HG03439 (cell line): ENCODE measurements around the gene PTPRC.

Experiments
- ATAC-seq: cut with Tn5 transposase; IDR thresholded peaks from one replicate; pipeline ENCODE4 v1.9.1; 2021; ENCODE audit warnings: mild to moderate bottlenecking, moderate library complexity; ENCODE audit not compliant: unreplicated experiment

PTPRC gene

DNA sequence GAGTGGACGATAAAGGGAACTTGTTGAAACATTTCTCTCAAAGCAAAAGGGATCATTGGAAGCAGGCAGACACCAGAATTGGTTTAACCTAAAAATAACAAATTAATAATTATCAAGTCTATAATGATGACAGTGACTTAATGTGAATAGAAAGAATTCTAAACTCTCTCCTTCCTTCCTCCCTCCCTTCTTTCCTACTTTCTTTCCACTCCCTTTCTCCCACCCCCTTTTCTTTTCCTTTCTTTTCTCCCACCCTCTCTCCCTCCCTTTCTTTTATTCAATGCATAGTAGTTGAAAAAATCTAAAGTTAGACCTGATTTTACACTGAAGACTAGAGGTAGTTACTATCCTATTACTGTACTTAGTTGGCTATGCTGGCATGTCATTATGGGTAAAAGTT is 55.7 kb downstream of the PTPRC start:
- ATAC-seq, result no peak

DNA sequence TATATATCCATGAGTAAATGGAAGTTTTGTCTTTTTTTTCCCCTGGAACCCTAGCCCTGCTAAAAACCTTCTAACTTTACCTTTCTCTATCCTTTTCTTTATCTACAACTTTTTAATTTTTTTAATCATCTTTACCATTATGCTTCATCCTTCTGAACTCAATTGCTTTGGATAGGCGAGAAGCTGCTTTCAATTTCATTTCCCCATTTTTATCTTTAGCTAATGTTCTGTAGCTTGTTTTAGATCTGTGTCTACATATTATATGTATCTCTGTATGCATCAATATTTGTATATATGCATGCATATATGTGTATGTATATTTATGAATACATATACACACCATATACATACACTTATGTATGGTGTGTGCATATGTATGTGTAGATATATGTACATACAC is 57.4 kb downstream of the PTPRC start:
- ATAC-seq, result no peak

DNA sequence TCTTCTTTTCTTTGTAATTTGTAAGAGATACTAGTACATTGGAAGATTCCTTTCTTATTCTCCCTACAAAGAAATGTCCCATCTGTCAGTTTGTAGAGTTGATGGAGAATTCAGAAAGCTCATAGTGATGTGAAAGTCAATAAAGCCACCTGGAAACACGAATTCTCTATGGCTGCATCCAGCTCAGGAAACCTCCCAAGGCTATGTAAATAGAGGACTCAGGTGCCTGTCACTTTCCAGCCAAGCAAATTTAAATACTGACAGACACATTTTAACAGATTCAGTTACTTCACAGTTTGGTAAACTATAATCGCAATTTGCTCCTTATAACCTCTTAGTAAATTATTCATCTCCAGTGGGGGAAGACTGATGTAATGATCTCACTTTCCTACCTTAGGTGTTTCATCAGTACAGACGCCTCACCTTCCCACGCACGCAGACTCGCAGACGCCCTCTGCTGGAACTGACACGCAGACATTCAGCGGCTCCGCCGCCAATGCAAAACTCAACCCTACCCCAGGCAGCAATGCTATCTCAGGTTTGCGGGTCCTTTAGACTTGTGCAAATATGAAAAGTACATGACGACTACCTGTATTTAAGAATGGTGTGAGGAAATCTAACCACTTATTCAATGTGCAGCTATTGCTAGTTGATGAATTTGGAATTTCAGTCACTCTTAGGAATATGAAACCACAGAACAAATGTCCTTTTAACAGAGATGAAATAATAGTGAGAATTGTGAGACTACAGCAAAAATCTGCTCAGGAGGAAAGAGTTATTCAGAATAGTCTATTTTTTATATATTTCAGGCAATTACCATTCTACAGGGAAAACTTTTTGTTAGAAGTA is 60.6 kb downstream of the PTPRC start:
- no peak for ATAC-seq

DNA sequence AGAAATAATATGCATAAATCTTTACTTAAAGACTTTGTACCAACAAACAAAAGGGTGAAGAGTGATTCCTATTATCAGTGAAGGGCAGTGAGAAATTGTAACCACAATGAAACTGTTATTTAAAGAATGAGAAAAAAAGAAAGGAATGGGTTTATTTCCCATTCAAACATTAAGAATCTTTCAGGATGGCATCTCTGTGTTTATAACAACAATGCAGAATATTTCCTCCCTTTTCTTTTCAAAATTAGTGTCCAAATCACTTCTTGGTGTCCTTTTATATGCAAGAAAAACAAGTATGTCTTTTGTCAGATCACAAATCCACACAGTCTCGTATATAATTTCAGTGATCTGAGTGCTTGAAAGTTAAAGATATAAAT is 61.2 kb downstream of the PTPRC start:
- no peak for ATAC-seq

DNA sequence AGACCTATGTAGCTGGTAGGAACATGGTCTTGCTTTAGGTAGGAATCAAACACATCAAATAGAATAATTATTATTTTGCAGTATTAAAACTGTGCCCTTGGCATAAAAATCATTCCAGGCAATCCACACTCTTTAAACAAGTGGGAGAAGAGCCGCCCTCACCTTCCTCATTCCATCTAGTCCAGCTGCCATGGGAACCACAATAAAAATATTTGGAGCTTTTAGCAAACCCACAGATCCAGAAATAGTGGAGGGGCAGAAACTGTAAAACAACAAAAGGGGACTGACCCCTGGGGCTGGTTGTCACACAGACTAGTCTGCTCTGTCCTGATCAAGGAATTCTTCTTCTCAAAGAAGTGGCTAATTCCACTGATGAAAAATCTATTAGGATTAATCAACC is 61.6 kb downstream of the PTPRC start:
- ATAC-seq, result no peak

DNA sequence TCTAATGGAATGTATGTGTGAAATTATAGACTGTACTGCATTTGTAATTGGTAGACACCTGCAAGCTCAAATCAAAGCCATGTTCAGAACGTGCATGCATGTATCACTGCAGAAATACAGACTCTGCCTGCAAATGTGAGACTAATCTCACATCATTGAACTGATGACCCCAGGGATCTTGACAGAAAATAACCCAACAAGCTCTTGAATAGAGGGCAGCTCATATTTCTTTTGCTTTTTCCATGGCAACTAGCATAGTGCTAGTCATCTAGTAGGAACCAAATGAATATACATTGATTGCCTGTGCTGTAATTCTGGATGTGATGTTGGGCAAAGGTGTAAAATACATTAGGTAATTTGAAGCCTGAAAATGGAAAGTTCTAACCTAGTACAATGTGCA is 62.4 kb downstream of the PTPRC start:
- ATAC-seq, result no peak

DNA sequence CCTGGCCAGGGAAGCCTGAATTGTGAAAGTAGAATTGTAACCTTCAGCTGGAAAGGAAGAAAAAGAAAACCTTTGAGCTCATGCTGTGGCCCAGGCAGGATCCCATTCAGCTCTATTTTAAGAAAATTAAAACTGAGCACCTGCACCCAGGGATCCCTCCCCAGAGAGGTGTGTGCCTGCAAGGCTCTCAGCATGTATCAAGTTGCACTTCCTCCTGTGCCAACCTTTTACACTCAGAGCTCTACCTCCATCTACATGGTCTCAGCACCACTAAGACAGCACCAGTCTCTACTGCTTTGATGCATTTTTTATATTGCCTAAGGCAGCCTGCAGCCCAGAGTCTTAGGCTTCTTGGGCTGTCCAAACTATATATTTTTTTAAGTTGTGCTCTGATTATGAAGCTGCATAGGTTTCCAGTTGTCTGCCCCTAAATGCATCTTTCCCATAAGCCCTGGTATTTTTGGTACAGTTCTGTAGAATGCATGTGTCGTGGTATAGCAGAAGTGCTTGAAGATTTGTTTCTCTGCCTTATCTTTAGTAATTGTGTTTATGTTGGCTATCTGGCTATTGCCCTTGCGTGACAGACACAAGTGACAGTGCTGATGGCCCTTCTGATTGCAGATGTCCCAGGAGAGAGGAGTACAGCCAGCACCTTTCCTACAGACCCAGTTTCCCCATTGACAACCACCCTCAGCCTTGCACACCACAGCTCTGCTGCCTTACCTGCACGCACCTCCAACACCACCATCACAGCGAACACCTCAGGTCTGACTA is 63.1 kb downstream of the PTPRC start:
- no peak for ATAC-seq

DNA sequence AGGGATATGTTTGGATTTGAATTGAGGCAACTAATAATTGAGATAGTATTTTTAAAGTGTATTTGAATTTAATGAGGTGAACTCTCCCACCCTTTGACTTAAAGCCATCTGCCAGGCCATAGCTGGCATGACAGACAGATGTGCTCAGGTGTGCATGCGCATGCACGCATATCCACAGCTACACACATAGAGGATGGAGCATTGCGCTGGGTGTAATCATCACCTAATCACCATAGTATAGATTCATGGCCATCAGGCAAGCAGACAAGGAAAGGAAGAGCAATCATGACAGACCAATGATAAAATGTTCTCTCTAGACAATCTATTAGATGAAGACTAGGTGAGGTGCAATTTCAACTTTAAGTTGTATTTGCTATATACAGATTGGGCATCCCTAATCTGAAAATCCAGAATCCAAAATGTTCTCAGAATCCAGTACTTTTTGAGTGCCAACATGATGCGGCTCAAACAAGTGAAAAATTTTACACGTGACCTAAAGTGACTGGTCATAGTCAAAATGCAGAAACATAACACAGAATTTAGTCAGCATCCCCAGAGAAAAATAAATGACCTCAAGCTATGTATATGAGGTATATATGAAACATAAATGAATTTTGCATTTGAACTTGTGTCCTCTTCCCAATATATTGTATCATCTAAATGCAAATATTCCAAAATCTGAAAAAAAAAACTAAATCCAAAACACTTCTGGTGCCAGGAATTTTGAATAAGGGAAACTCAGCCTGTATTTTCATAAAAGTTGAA is 70.1 kb downstream of the PTPRC start:
- no peak for ATAC-seq

DNA sequence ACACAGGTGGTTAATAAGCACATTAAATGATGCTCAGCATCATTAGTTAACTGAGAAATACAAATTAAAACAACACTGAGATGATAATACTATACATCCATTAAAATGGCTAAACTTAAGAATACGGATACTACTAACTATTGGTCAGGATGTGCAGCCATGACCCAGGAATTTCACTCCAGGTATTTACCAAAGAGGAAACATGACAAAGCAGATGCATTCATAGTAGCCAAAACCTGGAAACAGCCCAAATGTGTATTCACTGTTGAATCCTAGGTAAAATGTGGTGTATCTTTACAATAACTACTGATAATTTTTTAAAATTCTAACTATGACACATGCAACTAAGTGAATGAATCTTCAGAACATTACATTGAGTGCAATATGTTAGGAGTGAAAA is 73.0 kb downstream of the PTPRC start:
- ATAC-seq, result no peak

DNA sequence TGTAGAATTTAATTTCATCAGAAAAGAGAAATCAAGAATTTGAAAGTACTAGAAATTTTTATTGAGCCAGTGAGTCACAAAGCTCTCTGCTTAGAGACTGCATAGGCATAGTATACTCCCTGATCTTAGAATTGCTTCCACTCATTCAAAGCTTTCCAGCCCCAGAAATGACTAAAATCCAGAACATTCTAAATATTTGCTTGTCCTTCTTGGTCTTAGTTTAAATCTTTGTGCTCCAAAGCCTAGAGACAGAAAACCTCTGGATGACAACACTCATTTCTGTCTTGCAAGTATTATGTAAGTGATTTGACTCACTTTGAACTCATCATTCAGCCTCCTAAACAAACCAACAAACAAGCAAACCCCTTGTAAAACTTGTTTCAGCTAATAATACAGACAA is 74.2 kb downstream of the PTPRC start:
- ATAC-seq, result no peak

DNA sequence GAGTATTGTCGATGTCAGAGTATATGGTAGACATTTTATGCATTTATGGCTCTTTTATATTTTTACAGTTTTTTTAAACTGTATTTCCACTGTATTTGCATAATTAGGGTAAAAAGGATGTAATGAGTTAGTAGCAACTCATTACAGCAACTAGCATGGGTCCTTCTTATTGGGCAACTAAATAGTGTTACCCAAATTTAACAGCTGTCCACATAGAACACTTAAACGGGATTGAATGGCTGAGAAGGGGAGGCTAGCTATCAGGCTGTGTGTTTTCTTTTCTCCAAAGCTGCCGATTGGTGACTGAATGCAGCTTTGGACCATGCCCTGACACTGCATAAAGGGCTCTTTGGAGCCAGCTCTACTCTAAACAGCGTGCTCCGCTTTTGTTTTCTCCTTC is 75.4 kb downstream of the PTPRC start:
- no peak for ATAC-seq

DNA sequence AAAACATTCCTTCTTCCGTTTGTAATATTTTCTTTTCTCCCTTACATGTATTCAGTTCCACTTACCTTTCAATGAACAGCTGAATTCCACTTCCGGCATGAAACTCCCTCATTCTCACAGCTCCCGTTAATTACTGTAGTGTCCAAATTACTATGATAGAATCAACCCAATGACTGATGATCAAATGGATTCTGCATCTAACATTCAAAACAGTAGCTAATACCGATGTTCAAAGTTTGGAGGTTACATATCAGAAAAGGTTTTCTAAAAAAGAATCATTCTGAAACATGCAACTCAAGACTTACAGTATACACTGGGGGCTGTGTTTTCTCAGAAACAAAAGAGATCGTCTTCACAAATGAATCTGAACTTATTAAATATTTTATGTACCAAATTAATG is 77.2 kb downstream of the PTPRC start:
- no peak for ATAC-seq

DNA sequence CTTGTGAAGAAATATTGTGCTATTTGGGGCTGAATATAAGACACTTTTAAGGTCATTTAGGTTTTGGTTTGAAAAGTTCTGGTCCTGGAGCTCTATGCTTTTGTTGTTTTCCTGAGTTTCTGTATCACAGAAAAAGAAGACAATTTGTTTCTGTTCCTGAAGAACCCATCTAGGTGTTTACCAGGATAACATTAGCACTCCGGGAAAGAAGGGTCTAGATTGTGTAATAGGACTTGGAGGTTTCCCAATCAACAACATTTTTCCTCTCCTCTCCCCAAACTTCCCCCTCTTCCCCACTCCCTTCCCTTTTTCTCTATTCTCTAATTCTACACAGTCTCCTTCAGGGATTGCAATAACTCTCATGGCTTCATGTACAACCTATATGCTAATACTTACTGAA is 78.7 kb downstream of the PTPRC start:
- ATAC-seq, result no peak

DNA sequence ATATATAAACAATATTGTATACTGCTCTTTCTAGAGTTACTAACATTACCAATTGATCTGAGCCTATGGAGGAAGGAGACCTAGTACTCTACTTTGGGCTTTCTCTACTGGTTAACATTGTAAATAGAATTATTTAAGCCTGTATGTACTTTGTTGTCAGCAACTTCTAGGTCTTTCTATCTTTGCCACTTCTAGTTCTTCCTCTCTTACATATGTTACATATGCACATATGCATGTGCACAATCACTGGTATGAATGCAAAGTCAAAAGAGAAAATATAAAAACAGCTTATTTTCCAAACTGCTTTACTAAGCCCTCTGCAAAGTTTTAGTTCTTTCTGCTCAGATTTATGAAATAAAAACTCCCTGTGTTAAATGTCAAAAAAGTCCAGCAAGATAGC is 84.3 kb downstream of the PTPRC start:
- ATAC-seq, result no peak

DNA sequence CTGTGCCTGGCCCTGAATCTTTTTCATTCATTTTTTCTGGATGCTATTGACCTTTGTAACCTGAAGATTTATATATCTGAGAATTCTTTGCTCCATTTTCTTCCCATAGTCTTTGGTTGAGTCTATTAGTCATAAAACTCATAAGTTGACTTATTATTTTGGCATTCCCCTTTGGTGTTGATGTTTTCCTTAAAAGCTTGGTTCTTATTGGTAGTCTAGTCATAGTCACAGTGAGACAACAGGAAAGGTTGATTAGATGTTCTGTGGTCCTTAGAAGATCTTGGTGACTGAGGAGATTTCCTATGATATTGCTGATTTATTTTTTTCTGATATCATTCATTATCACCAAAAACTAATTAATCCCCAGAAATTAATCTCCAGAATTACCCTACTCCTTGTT is 86.2 kb downstream of the PTPRC start:
- no peak for ATAC-seq

DNA sequence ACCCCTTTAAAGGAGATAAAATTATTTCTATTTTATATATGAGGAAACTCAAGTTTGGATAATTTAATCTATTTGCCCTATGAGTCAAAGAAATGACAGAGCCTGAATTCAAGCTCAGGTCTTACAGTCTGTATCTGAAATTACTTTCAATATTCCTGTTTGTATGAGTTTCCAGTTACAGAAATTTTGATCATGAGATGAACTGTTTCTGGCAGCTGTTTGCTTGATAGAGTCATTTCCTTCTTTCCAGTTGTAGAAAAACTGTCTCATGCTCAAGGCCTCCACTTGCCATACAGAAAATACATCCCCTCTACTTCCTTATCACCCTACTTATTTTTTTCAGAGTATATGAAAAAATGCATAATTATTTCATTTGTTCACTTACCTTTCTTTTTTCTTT is 87.6 kb downstream of the PTPRC start:
- ATAC-seq, result no peak

DNA sequence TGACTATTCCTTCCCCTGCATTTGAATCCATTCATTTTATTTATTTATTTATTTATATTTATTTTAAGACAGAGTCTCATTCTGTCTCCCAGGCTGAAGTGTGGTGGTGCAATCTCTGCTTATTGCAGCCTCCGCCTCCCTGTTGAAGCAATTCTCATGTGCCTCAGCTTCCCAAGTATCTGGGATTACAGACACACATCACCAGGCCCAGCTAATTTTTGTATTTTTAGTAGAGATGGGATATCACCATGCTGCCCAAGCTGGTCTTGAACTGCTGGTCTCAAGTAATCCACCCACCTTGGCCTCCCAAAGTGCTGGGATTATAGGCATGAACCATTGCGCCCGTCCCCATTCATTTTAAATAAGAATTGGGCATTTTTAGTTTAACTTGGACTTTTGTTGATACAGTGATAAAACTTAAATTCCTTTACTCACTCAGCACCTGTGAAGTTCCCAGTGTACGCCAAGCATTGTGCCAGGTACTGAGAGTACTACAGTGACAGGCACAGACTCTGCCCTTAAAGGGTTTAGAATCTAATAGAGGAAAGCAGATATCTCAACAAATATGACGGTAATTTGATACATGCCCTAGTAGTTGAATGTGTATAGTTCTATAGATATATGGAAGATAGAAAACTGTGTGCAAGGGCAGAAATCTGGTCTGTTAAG is 90.5 kb downstream of the PTPRC start:
- no peak for ATAC-seq

DNA sequence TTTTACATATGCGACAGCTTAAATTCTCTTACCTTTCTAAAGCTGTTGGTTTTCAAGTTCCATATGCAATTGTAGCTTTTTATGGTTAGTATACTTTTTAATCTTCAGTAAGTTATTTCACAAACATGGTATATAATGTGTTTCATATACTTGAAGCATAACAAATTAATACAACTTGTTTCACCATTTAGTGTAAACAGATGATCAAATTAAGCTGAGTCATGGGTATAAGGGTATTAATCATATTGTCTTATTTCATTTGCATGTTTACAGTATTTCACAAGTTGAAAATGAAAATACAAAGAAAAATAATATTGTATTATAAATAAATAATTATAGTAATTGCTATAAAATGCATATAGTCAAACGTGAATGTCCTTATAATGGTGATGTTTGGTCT is 92.1 kb downstream of the PTPRC start:
- no peak for ATAC-seq

DNA sequence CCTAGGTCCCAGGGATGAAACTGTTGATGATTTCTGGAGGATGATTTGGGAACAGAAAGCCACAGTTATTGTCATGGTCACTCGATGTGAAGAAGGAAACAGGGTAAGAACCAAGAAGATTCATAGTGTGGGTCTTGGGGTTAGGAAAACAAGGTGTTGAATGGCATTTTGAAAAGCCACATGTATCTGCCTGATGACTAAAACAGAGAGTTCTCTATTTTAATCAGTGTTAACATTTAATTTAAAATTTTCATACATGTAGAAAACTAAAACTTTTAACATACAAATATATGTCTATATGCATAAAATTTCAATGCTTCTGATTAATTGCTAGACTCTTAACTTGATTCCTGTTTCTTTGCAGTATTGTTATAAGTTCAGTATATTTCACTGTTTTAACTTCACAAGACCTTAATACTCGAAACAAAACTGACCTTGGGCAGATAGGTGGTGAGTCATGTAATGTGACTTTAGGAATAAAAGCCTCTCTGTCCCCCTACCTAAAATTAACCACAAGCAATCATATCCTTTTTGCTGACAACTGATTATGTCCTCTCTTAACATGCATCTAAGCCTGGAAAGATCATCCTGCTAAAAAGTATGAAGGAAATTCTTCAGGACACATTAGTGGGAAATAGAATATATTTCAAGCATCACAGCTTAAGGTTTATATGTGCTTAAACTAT is 95.6 kb downstream of the PTPRC start:
- ATAC-seq, result peak; percentile 90

DNA sequence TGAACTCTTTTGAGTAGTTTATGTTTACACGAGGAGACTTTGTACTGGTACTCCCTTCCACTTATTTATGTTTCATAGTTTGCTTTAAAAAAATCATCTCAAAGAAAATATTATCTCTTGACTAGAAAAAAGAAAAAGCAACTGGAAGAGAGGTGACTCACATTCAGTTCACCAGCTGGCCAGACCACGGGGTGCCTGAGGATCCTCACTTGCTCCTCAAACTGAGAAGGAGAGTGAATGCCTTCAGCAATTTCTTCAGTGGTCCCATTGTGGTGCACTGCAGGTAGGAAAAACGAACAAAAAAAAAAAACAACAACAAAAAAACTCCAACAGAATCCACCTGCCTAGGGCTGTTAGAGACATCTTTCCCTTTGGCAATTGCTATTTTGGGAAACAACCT is 102.9 kb downstream of the PTPRC start:
- no peak for ATAC-seq

DNA sequence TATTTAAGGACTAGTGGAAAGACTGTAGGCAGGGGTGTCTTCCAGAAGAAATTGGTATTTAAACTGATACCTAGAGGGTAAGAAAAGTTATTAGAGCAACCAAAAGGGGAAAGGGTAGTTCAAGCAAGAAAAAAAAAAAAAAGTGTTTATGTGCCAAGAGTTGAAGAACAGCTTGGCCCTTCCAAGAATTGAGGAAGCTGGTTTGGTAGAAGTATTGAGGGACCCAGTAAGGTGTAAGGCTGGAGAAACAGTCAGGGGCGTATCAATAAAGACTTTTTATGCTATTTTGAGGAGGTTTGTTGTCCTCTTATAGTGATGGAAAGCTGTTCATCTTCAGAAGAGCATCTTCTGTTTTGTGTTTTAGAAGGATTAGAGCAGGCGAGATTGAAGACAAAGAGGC is 108.3 kb downstream of the PTPRC start:
- ATAC-seq, result no peak
